NB4 (cell line): ENCODE measurements around the gene KLRC4.
"Not testable (repeated sequence)": the region's sequence is repeated elsewhere in the genome, so short reads cannot be mapped to it uniquely, and the experiment has no call there.

Source experiments
- POLR2A ChIP-seq: IDR thresholded peaks from 2 replicates; pipeline ENCODE4 v1.6.1; 2011; ENCODE audit warnings: mild to moderate bottlenecking; ENCODE audit not compliant: insufficient read length; ENCODE audit errors: extremely low read depth
- TF ChIP-seq, protein P1 (sequence below): IDR thresholded peaks from one replicate; pipeline ENCODE4 v1.5.1; 2012; ENCODE audit warnings: low read depth, low read length

DNA sequence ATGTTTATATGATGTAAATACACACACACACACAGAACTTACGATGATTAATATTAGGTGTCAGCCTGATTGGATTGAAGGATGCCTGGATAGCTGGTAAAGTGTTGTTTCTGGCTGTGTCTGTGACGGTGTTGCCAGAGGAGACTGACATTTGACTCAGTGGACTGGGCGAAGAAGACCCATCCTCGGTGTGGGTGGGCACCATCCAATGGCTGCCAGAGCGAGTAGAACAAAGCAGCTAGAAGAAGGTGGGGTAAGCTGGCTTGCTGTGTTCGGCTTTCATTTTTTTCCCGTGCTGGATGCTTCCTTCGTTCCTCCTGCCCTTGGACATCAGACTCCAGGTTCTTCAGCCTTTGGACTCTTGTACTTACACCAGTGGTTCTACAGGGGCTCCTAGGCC is 31.6 kb upstream of the KLRC4 start:
- not testable (repeated sequence) for TF ChIP-seq POLR2A
- TF ChIP-seq, protein P1, sequence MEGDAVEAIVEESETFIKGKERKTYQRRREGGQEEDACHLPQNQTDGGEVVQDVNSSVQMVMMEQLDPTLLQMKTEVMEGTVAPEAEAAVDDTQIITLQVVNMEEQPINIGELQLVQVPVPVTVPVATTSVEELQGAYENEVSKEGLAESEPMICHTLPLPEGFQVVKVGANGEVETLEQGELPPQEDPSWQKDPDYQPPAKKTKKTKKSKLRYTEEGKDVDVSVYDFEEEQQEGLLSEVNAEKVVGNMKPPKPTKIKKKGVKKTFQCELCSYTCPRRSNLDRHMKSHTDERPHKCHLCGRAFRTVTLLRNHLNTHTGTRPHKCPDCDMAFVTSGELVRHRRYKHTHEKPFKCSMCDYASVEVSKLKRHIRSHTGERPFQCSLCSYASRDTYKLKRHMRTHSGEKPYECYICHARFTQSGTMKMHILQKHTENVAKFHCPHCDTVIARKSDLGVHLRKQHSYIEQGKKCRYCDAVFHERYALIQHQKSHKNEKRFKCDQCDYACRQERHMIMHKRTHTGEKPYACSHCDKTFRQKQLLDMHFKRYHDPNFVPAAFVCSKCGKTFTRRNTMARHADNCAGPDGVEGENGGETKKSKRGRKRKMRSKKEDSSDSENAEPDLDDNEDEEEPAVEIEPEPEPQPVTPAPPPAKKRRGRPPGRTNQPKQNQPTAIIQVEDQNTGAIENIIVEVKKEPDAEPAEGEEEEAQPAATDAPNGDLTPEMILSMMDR, result not testable (repeated sequence)
